Activated B cell treated with CpG ODN at 0.5 μM for 24 hours (primary cell): ENCODE measurements around the gene HOXB5. TPM values are rescaled to one million over a fixed set of nuclear protein-coding genes. Genes with fewer than 3 reads are reported as not detected.

ENCODE experiments used
- ATAC-seq: fragments of 200-7000 bp; cut with Tn5 transposase; one replicate; pipeline ENCODE4 v1.10.0; 2021; ENCODE audit warnings: low read depth, mild to moderate bottlenecking, moderate library complexity
- CTCF ChIA-PET: fragments of 350-600 bp; sonication (Branson Sonifier 250); formaldehyde crosslinking; loops from one replicate; lab custom pipeline; 2021; ENCODE audit warnings: antibody characterized with exemption; lab: Charles Lee
- POLR2A ChIA-PET: fragments of 350-600 bp; sonication (Branson Sonifier 250); formaldehyde crosslinking; loops from one replicate; lab custom pipeline; 2021; ENCODE audit warnings: antibody characterized with exemption; lab: Charles Lee
- DNase-seq: peaks from one replicate; pipeline ENCODE4 v3.0.0; 2022
- H3K27ac Mint-ChIP-seq: one replicate; pipeline ENCODE4 v1.8.0; 2020; ENCODE audit warnings: mixed read lengths
- H3K27me3 Mint-ChIP-seq: one replicate; pipeline ENCODE4 v1.8.0; 2021; ENCODE audit warnings: mixed read lengths
- H3K36me3 Mint-ChIP-seq: one replicate; pipeline ENCODE4 v1.8.0; 2021; ENCODE audit warnings: low read depth, mixed read lengths
- H3K4me1 Mint-ChIP-seq: one replicate; pipeline ENCODE4 v1.8.0; 2021; ENCODE audit warnings: mixed read lengths
- H3K4me3 Mint-ChIP-seq: one replicate; pipeline ENCODE4 v1.8.0; 2020; ENCODE audit warnings: mild to moderate bottlenecking, mixed read lengths
- H3K9me3 Mint-ChIP-seq: one replicate; pipeline ENCODE4 v1.8.0; 2020; ENCODE audit warnings: mixed read lengths
- intact Hi-C: fragments of 100-400 bp; cut with micrococcal nuclease; formaldehyde crosslinking; loops from one replicate; pipeline ENCODE4 v1.15.1; 2024
- total RNA-seq: library from RNA; stranded (reverse); gene quantifications from 2 replicates; pipeline ENCODE4 v1.2.3, GENCODE V29; 2022
- TF ChIP-seq, protein P1 (sequence below): fragments of 200-600 bp; IDR thresholded peaks from one replicate; pipeline ENCODE4 v1.8.0; 2022; ENCODE audit warnings: antibody characterized with exemption, mild to moderate bottlenecking

HOXB5 gene
- total RNA-seq, 1 donor from 2014 or later: not detected

- TF ChIP-seq, protein P1, sequence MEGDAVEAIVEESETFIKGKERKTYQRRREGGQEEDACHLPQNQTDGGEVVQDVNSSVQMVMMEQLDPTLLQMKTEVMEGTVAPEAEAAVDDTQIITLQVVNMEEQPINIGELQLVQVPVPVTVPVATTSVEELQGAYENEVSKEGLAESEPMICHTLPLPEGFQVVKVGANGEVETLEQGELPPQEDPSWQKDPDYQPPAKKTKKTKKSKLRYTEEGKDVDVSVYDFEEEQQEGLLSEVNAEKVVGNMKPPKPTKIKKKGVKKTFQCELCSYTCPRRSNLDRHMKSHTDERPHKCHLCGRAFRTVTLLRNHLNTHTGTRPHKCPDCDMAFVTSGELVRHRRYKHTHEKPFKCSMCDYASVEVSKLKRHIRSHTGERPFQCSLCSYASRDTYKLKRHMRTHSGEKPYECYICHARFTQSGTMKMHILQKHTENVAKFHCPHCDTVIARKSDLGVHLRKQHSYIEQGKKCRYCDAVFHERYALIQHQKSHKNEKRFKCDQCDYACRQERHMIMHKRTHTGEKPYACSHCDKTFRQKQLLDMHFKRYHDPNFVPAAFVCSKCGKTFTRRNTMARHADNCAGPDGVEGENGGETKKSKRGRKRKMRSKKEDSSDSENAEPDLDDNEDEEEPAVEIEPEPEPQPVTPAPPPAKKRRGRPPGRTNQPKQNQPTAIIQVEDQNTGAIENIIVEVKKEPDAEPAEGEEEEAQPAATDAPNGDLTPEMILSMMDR: no peak
- ATAC-seq: peak; percentile 71
Observed at GRCh38 chr17:48636177-48637018, 42.8 kb upstream of the HOXB5 start.

GRCh38 chr17:48634493-48635208, 41.1 kb upstream of the HOXB5 start:
- ATAC-seq (no peak), DNase-seq (no peak)
- ChIA-PET POLR2A (no interaction called here), CTCF (no interaction called here)
- Mint-ChIP-seq H3K9me3 (no peaks in the 10 kb centered on the region), H3K27me3 (peaks cover 78% of the 10 kb centered on the region), H3K4me3 (peak overlapping the region; percentile 35), H3K27ac (no peak overlapping the region), H3K36me3 (no peaks in the 10 kb centered on the region), H3K4me1 (peaks cover 3% of the 10 kb centered on the region)
- intact Hi-C loops: no loop called here
- TF ChIP-seq, protein P1: no peak

More at GRCh38 chr17:48636177-48637018, 42.8 kb upstream of the HOXB5 start:
- no peak overlapping the region for H3K4me3 Mint-ChIP-seq
- CTCF ChIA-PET: interaction anchor here (0.6 to 2.3 kb wide), 7 partner anchors 10 to 103 kb away, joined by 3 to 11 read pairs (median 3); partner anchors contain the start of gene HOXB9
- intact Hi-C loops: no loop called here
- no peaks in the 10 kb centered on the region for H3K36me3 Mint-ChIP-seq
- H3K27me3 Mint-ChIP-seq: peaks cover 82% of the 10 kb centered on the region
- POLR2A ChIA-PET: interaction anchor here (0.6 to 0.8 kb wide), 3 partner anchors 18 to 573 kb away, joined by 3 to 6 read pairs (median 4); no protein-coding TSS in a partner anchor
- H3K27ac Mint-ChIP-seq: no peak overlapping the region
- DNase-seq: no peak
- peaks cover 6% of the 10 kb centered on the region for H3K4me1 Mint-ChIP-seq
- no peaks in the 10 kb centered on the region for H3K9me3 Mint-ChIP-seq

GRCh38 chr17:48633266-48633677, 39.7 kb upstream of the HOXB5 start:
- CTCF ChIA-PET: interaction anchor here (1.7 kb wide), 1 partner anchor 11 kb away, joined by 9 read pairs; no protein-coding TSS in a partner anchor
- no peak for ATAC-seq
- POLR2A ChIA-PET: no interaction called here

DNA sequence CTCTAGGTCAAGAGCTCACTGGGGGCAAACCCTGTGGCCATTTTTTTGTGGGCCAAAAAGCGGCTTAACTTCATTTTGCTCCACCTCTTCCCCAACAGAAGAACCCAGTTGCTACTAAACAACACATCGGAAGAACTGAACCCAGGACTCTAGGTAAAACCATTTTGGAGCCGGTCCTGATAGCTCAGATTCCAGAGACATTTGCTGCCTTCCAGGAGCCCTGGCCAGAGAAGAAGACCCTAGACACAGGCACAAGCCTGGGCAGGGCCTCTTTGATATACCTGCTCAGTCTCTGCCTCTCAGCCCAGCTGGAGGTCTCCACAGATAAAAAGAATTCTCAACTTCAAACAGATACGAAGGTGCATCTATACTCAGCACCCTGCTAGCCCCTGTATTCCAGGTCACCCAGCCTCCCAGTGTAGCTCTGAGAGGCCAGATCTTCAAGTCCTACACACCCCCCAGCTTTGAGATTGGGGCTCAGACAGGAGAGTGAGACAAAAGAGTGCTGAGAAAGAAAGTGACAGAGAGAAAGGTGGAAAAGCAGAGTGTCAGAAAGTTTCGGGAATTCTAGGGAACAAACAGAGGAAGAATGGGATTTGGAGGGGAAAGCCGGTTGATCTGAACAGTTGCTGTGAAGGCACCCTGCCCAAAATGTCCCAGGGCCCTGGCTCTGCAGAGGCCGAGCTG, 39.1 kb upstream of the HOXB5 start:
- Mint-ChIP-seq H3K4me1 (peaks cover 3% of the 10 kb centered on the region), H3K36me3 (no peaks in the 10 kb centered on the region), H3K27ac (no peak overlapping the region), H3K9me3 (no peaks in the 10 kb centered on the region), H3K27me3 (peaks cover 85% of the 10 kb centered on the region), H3K4me3 (no peak overlapping the region)
- intact Hi-C loops: no loop called here
- ChIA-PET POLR2A (interaction anchor here (0.6 kb wide), 1 partner anchor 1051 kb away, joined by 5 read pairs; no protein-coding TSS in a partner anchor), CTCF (interaction anchor here (1.6 to 1.7 kb wide), 2 partner anchors 10 to 14 kb away, joined by 6 to 9 read pairs; no protein-coding TSS in a partner anchor)
- DNase-seq (no peak), ATAC-seq (no peak)
- TF ChIP-seq, protein P1: no peak

More at GRCh38 chr17:48633266-48633677, 39.7 kb upstream of the HOXB5 start:
- intact Hi-C loops: no loop called here
- H3K27ac Mint-ChIP-seq: no peak overlapping the region
- H3K27me3 Mint-ChIP-seq: peaks cover 83% of the 10 kb centered on the region
- DNase-seq: no peak
- no peaks in the 10 kb centered on the region for H3K9me3 Mint-ChIP-seq
- H3K4me3 Mint-ChIP-seq: no peak overlapping the region
- H3K4me1 Mint-ChIP-seq: peaks cover 3% of the 10 kb centered on the region
- TF ChIP-seq, protein P1: no peak
- H3K36me3 Mint-ChIP-seq: no peaks in the 10 kb centered on the region
